ENCODE results near the gene DNAJB11.

DNA sequence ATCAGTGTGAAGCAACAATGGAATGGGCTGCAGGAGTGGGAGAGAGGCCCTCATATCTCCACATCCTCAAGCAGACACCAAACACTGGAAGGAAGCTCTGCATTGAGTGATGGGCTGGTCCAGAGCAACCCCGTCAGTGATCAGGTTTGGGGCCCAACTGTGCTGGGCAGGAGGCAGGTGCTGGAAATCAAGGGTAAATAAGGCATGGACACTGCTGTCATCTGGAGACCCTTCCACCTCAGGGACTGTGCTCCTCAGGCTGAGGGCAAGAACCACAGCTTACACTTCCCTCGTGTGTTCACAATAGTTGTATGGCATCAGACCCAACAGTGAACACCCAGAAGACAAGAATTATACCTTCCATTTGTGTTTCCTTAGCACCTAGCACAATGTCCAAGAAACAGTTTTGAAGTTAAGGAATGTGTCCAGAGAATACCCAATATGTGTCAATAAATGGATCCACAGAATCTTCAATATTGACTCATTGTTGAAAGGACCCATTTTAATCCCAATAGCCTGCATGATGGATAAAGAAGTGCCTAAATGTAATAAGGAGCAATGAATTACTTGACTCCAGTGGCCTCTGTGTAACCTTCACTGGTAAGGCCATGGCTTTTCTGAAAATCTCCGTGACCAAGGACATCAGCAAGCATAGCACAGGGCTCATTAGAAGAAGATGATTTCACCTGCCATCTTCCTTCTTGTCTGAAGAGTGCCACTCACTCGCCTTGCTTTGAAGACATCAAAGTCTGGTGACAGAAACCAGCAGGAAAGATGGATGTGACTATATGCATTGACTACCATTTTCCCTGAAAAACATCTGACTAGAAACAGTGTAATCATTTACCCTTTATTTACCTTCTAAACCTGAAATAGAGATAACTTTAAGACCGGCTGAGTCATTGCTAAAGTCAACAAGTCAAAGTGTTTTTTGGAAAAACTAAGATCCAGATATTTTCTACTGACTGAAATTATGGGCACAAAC lies 35.3 kb downstream of the DNAJB11 start:
- no peak for TF ChIP-seq CTCF (IDR thresholded peaks at IDR 0.05; ENCODE audit: insufficient read depth, low read length)
- no peak for TF ChIP-seq POLR2AphosphoS5 (IDR thresholded peaks at IDR 0.05; ENCODE audit: low read depth)
- TF ChIP-seq, protein P1, sequence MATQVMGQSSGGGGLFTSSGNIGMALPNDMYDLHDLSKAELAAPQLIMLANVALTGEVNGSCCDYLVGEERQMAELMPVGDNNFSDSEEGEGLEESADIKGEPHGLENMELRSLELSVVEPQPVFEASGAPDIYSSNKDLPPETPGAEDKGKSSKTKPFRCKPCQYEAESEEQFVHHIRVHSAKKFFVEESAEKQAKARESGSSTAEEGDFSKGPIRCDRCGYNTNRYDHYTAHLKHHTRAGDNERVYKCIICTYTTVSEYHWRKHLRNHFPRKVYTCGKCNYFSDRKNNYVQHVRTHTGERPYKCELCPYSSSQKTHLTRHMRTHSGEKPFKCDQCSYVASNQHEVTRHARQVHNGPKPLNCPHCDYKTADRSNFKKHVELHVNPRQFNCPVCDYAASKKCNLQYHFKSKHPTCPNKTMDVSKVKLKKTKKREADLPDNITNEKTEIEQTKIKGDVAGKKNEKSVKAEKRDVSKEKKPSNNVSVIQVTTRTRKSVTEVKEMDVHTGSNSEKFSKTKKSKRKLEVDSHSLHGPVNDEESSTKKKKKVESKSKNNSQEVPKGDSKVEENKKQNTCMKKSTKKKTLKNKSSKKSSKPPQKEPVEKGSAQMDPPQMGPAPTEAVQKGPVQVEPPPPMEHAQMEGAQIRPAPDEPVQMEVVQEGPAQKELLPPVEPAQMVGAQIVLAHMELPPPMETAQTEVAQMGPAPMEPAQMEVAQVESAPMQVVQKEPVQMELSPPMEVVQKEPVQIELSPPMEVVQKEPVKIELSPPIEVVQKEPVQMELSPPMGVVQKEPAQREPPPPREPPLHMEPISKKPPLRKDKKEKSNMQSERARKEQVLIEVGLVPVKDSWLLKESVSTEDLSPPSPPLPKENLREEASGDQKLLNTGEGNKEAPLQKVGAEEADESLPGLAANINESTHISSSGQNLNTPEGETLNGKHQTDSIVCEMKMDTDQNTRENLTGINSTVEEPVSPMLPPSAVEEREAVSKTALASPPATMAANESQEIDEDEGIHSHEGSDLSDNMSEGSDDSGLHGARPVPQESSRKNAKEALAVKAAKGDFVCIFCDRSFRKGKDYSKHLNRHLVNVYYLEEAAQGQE (IDR thresholded peaks at IDR 0.05; ENCODE audit: insufficient replicate concordance, low read depth): no peak

Measured in HL-60 (cell line).